SK-N-SH treated with all-trans-retinoic acid at 6 μM for 48 hours (cell line): ENCODE measurements around the gene MAGEC1.

ENCODE experiments used
- CREB5 ChIP-seq: fragments of 250-450 bp; sonication (Bioruptor Pico); IDR thresholded peaks from 2 replicates; pipeline ENCODE4 v1.5.1; 2020; ENCODE audit warnings: low read depth, mild to moderate bottlenecking, moderate library complexity
- CSDC2 ChIP-seq: fragments of 250-450 bp; sonication (Bioruptor Pico); IDR thresholded peaks from 2 replicates; pipeline ENCODE4 v1.5.0; 2020; ENCODE audit warnings: mild to moderate bottlenecking, moderate library complexity
- RARB ChIP-seq: fragments of 250-450 bp; sonication (Bioruptor Pico); IDR thresholded peaks from 2 replicates; pipeline ENCODE4 v1.8.0; 2021; ENCODE audit warnings: mild to moderate bottlenecking, moderate library complexity
- TOX ChIP-seq: fragments of 250-450 bp; sonication (Bioruptor Pico); IDR thresholded peaks from 2 replicates; pipeline ENCODE4 v1.8.0; 2021; ENCODE audit warnings: mild to moderate bottlenecking, moderate library complexity, borderline replicate concordance
- ZNF8 ChIP-seq: fragments of 450-650 bp; formaldehyde crosslinking; IDR thresholded peaks from 2 replicates; pipeline ENCODE4 v1.5.0; 2020; ENCODE audit warnings: mild to moderate bottlenecking, moderate library complexity

GRCh38 chrX:141934059-141934641, 30.5 kb downstream of the MAGEC1 start:
- TF ChIP-seq TOX = no peak
- TF ChIP-seq CSDC2 (CRISPR knock-in tag) = no peak
- no peak for TF ChIP-seq ZNF8 (CRISPR knock-in tag)
- no peak for TF ChIP-seq CREB5
- TF ChIP-seq RARB (CRISPR knock-in tag) = no peak
